Measurements from ENCODE around the gene LRRC8E.
A peak's percentile ranks its signal among the peaks of the same experiment; 100 is the strongest.

LRRC8E gene

GRCh38 chr19:7859831-7860713 is 28.2 kb upstream of the LRRC8E start:
- no peak for TF ChIP-seq CTCF (IDR thresholded peaks at IDR 0.05; ENCODE audit: low read depth, low read length, missing control alignments)
- in situ Hi-C loops (cut with HindIII; ENCODE audit: low sequenced_read_pairs) = no loop called here
- DNase-seq (ENCODE audit: low read depth) = no peak
- no peak overlapping the region for H3K4me3 ChIP-seq (ENCODE audit: low read depth, low read length)

- no peak for DNase-seq (ENCODE audit: low read depth)
- no peak for TF ChIP-seq CTCF (IDR thresholded peaks at IDR 0.05; ENCODE audit: low read depth, low read length, missing control alignments)
- in situ Hi-C loops (cut with HindIII; ENCODE audit: low sequenced_read_pairs) = no loop called here
- no peak overlapping the region for H3K4me3 ChIP-seq (ENCODE audit: low read depth, low read length)
Measured at GRCh38 chr19:7860714-7861618, 27.3 kb upstream of the LRRC8E start.

GRCh38 chr19:7861619-7862412 is 26.5 kb upstream of the LRRC8E start:
- DNase-seq (ENCODE audit: low read depth) = no peak
- H3K4me3 ChIP-seq (ENCODE audit: low read depth, low read length) = peak overlapping the region; percentile 21
- in situ Hi-C loops (cut with HindIII; ENCODE audit: low sequenced_read_pairs) = no loop called here
- TF ChIP-seq CTCF (IDR thresholded peaks at IDR 0.05; ENCODE audit: low read depth, low read length, missing control alignments) = peak; percentile 8

GRCh38 chr19:7862413-7862951 is 25.8 kb upstream of the LRRC8E start:
- H3K4me3 ChIP-seq (ENCODE audit: low read depth, low read length) = peak overlapping the region; percentile 21
- in situ Hi-C loops (cut with HindIII; ENCODE audit: low sequenced_read_pairs) = no loop called here
- peak; percentile 8 for DNase-seq (ENCODE audit: low read depth)
- no peak for TF ChIP-seq CTCF (IDR thresholded peaks at IDR 0.05; ENCODE audit: low read depth, low read length, missing control alignments)

- no peak overlapping the region for H3K4me3 ChIP-seq (ENCODE audit: low read depth, low read length)
- no peak for TF ChIP-seq CTCF (IDR thresholded peaks at IDR 0.05; ENCODE audit: low read depth, low read length, missing control alignments)
- no peak for DNase-seq (ENCODE audit: low read depth)
- in situ Hi-C loops (cut with HindIII; ENCODE audit: low sequenced_read_pairs) = no loop called here
Measured at GRCh38 chr19:7863157-7863970, 24.9 kb upstream of the LRRC8E start.

Data from astrocyte of the cerebellum (primary cell).